Measurements from ENCODE around the gene OSBPL8.

DNA sequence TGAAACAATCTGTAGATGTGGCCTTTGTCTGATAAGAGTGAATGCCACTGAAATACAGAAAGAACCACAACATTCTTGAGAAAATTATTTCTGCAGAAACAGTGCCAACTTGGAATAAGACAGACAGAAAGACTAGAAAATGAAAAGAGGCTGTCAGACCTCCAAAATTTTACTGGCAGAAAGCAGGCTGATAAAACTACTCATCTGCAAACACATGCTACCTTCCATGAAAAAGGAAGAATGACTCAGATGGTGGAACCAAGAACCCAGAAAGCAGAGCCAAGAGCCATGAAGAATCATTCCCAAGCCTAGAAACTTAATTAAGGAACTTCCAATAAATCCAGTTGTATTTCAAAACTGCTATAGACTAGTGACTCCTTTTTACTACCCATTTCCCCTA lies 31.9 kb upstream of the OSBPL8 start:
- no peak for TF ChIP-seq EZH2 (IDR thresholded peaks at IDR 0.05; ENCODE audit: insufficient read depth, poor library complexity, severe bottlenecking)
- TF ChIP-seq EZH2phosphoT487 (IDR thresholded peaks at IDR 0.05; ENCODE audit: insufficient read depth, low read depth) = no peak
